Activated CD4-positive, CD25-positive, alpha-beta regulatory T cell treated with anti-CD3 and anti-CD28 coated beads, Interleukin-2, amount 50 U/mL, for 72 hours (primary cell): ENCODE data around the gene AIM2.
"Not testable (repeated sequence)": the region's sequence is repeated elsewhere in the genome, so short reads cannot be mapped to it uniquely, and the experiment has no call there.

Experiments
- DNase-seq: peaks from one replicate; pipeline ENCODE4 v3.0.0; 2021

AIM2 gene

GRCh38 chr1:159077120-159077961 is 775 bp upstream of the AIM2 start:
- DNase-seq: peak; percentile 95

- no peak for DNase-seq
Observed at GRCh38 chr1:159071970-159072582, 4.5 kb downstream of the AIM2 start.

- no peak for DNase-seq
Observed at GRCh38 chr1:159068886-159069285, 7.7 kb downstream of the AIM2 start.

DNA sequence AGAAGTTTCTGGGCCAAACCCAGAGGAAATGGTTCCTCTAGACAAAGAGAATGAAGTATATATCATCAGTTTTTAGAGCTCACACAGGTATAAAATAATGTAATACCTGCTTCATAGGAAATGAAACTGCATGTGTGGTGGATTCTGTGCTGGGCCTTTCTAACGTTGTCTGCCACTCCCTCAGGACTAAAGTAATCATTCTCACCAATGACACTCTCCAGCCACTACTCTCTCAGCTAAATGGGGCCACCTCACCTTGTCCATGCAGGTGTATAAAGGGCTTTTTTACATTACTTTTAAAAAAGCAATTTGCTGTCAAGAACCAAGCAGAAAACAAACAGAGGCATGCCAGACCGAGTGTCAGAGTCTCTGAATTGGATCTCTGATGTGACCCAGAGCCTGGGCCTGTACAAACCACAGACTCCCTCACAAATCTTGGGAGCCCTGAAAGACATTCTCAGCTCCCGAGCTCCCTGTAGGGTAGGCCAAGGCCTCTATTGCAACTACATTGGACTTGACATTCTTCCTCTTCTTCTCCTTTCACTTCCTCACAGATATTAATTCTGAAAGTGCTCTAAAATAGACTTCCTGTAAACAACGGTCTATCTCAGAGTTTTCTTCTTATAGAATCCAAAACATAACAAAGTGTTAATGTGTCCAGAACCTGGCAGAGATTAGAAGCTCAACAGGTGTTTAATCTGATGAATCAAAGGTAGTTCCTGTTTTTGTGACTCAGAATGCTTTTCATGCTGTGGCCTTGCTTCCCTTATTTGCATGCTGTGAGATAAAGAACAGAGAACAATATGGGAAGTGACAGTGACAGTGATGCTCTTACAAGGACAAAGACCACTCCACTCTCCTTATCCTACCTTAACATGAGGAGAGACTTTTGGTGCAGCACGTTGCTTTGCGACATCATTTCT is 8.6 kb downstream of the AIM2 start:
- no peak for DNase-seq

DNA sequence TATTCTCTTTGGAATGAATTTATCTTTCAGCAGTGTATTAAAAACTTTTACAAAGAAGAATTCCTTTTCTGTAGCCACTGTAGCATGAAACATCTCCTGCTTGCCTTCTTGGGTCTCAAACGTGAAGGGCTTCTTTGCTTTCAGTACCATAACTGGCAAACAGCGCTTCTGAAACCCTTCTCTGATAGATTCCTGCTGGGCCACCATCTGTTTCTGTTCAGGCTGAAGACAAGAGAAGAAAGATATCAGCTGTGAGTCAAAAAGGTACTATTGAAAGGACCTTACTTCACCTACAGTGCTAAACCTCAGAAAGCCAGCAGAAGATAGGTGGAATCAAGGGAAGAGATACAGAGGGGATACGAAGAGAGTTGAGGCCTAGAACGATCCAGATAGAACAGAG is 10.5 kb downstream of the AIM2 start:
- no peak for DNase-seq

DNA sequence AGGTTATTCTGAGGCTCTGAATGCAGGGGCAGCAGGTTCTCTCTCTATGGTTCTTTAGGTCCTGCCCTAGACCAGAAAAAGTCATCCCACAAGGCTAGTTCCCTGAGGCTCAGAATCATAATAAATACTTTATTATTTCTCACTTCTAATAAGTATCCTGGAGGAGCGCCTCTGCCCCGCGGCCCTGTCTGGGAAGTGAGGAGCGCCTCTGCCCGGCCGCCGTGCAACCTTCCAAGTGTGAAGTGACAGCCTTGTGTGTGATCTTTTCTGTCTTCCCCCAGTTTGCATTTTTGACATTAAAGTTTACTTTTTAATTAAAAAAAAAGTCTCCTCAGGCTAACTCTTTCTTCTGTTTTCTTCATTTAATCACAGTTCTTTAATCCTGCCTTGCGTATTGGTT is 11.5 kb downstream of the AIM2 start:
- no peak for DNase-seq

DNA sequence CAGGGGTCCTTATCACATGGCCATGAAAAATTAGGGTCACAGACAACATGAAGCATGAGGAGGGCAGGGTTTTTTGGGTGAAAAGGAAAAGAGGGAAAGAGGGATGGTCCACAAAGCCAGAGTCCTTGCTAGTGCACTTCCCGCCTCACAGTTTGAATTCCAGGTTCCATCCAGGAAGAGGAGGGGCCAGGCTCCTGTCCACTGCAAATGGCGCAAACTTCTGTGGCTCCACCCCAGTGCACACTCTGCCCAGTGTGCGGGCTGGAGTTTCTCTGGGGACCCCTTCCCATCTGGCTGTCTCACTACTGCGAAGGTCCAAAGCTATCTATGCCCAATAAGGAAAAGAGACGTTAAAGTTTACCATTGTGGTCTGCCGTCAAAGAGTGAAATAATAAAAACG is 17.8 kb downstream of the AIM2 start:
- no peak for DNase-seq

GRCh38 chr1:159056069-159056698 is 20.4 kb downstream of the AIM2 start:
- DNase-seq: no peak

- no peak for DNase-seq
Observed at GRCh38 chr1:159055181-159055641, 21.4 kb downstream of the AIM2 start.

DNA sequence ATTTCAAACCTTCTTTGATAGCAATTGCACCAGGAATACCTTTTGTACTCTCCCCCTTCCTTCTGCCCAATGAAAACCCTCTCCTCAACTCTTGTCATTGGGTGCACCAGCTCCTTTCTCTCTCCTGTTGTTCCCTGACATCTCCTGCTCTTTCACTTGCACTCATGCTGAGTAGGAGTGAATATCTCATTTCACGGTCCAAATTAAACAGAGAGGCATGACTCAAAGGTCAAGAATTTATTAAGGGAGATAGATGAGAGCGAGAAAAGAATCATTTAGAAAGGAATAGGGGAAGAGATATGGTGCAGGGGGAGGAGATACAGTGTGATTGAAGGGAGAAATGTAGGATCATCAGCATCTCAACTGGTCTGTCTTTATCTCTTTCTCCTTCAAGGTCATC is 22.1 kb downstream of the AIM2 start:
- no peak for DNase-seq

DNA sequence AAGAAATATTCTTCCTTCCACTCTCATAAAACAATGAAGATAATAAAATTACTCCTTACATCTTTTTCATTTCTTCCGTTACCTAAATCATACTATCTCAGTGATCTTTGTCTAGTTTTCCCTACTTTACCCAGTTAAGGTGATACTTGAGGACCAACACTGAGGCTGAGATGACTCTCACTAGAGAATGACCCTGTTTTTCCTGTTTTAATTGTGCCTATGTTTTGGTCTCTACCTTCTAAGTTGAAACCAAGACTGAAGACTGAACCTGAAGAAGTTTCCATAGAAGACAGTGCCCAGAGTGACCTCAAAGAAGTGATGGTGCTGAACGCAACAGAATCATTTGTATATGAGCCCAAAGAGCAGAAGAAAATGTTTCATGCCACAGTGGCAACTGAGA is 25.1 kb downstream of the AIM2 start:
- DNase-seq: no peak

DNA sequence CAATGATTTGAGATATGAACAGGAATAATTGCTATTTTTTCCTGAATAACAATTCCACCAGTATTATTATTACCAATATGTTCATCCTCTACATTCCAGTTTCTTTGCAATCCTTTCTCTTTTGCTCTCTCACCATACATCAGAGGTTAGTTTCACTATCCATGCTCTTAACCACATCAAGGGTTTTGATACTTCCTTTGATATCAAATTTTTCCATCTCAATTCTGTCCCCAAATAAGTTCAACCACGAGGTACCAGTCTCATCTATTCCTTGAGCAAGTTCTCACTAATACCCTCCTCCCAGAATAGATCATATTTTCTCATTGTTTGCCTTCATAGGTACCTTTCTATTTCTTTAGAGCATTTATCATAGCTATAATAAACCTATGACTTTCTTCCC is 30.1 kb downstream of the AIM2 start:
- not testable (repeated sequence) for DNase-seq

DNA sequence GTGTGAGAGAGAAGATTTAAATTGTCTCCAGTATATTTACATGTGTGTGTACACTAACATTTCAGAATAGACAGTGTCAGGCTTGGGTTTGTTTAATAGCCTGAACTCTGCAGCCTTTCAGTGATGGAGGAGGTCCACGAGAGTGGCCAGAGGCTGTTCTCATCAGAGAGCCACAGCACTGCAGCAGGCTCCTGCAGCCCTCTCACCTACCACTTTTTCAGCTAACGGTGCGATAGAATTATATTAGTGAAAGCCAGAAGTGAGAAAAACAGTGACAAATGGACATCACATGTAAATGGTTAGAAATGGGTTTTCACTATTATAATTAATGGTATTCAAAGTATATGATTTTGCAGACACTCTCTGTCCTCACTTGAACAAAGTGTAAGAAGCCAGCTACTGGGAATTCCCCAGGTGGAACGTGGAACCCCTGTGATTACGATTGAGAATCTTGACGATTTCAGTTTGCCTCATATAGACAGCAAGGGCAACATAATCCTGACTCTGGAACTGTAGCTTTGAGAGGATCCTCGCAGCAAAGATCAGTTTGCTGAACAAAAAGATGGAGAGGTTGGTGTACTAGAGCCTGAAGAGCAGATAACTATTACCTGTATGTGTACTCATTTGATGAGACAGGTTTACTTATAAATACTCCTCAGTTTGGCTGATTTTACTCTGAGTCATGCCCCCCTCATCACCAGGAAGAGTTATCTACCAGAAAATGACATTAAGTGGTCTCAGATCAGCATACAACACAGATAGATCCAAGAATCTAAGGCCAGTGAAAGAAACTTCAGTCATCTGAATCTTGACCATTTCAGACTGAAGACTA is 35.5 kb downstream of the AIM2 start:
- no peak for DNase-seq

DNA sequence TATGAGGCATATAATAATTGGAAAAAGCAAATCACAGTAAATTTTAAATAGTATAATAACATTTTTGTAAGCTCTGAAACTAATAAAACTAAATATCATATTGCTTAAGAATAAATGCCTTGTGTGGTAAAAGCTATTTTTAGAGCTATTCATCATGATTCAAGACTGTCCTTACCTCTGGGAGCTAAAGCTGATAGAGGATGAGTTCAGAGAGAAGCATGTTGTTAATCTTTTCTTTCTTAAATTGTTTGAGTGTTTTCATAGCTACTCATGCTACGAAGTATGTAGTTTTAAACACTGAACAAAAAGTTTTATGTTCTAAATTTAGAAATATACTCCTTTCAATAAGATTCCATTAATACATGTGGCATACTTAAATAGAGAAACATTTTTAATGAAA is 36.4 kb downstream of the AIM2 start:
- DNase-seq: no peak

DNA sequence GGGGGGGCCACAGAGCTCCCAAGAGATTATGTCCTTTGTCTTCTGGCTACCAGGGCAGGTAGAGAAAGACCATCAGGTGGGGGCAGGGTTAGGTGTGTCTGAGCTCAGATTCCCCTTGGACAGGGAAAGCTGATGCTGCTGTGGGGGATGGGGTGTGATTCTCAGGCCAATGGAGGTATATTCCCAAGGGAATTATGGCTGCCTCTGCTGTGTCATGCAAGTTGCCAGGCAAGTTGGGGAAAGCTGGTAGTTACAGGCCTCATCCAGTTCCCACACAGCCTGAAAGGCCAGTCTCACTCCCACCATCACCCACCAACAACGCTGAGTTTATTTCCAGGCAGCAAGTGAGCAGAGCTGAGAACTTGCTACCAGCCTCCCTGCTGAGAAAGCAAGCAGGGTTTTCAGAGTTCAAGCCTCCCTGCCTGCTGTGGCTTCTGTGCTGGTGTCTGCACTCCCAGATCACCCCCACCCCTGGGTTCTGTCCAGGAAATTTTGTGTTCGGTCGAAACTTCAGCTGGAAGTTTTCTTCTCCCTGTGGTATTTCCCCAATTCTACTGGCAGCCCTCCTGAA is 45.6 kb downstream of the AIM2 start:
- no peak for DNase-seq

DNA sequence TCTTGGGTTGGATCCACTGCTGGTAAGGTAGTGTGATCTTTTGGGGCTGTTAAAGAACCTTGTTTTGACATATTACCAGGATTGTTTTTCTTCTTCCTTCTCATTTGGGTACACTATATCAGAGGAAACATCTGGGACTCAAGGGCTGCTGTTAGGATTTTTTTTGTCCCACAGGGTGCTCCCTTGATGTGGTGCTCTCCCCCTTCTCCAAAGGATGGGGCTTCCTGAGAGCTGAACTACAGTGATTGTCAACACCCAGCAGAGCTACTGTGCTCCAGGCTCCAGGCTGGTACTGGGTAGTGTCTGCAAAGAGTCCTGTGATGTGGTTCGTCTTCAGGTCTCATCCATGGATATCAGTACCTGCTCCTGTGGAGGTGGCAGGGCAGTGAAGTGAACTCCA is 46.3 kb downstream of the AIM2 start:
- DNase-seq: no peak

- DNase-seq: not testable (repeated sequence)
Observed at GRCh38 chr1:159026841-159027240, 49.7 kb downstream of the AIM2 start.

DNA sequence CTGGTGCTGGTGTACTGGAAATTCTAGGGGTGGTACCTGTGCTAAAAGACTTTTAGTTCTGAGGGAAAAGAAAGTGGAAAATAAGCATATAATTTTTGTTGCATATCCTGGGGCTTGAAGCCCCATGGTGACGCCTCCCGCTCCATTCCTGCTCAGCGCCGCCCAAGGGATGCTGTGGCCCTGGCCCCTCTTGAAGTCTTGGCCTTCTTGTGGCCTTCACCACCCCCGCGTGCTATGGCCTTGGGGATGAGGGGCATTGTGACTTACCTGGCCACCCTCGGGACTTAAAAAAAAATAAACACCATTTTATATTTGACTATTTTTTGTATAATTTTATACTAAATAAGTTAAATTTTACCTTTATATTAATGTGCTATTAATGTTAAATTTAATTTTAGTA is 51.5 kb downstream of the AIM2 start:
- DNase-seq: no peak

DNA sequence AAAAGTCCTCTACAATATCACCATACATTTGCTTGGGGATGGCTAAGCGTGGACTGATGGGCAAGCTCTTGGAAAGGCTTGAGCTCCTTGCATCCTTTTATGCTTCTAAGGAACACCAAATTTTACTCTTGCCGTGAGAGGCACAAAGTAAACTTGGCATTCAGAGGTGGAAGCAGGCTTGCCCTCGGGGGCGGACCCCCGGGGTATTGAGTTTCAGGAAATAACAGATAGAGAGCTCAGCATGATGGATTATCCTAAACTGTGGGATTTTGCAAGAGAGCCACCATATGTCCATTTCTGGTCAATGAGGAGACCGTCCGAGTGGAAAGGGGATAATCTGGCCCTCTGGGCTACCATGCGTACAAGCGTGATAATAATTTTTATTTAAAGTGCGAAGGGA is 52.8 kb downstream of the AIM2 start:
- no peak for DNase-seq

- no peak for DNase-seq
Observed at GRCh38 chr1:159015440-159015909, 61.1 kb downstream of the AIM2 start.

DNA sequence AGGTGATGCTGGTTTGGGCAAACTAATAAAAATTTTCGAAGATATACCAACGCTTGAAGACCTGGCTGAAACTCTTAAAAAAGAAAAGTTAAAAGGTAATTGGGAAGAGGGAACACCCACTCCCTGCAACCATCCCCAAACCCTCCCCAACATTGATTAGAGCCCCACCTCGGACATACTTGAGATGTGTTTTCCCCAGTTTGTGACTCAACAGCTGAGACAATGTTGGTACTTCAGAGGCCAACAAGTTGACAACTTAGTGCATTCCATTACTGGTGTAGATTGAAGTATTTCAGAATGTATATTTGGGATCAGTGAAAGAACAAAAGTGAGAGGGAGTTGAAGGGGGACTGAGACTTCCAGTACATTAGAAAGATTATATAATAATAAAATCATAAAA is 61.7 kb downstream of the AIM2 start:
- no peak for DNase-seq
